GM20000 (cell line): Measurements from ENCODE around the gene COPS3.

ENCODE experiments used
- DNase-seq: peaks from one replicate; pipeline ENCODE4 v3.0.0; 2012; ENCODE audit warnings: low spot score
- CTCF ChIP-seq: IDR thresholded peaks from 2 replicates; pipeline ENCODE4 v1.5.1; 2012; ENCODE audit warnings: mild to moderate bottlenecking, control low read depth; ENCODE audit errors: extremely low read depth, missing control alignments

The COPS3 gene

GRCh38 chr17:17254036-17254435 is 27.0 kb downstream of the COPS3 start:
- DNase-seq, result no peak
- no peak for TF ChIP-seq CTCF

- DNase-seq, result no peak
- TF ChIP-seq CTCF, result no peak
These were observed 27.6 kb downstream of the COPS3 start for GRCh38 chr17:17253406-17253805.

DNA sequence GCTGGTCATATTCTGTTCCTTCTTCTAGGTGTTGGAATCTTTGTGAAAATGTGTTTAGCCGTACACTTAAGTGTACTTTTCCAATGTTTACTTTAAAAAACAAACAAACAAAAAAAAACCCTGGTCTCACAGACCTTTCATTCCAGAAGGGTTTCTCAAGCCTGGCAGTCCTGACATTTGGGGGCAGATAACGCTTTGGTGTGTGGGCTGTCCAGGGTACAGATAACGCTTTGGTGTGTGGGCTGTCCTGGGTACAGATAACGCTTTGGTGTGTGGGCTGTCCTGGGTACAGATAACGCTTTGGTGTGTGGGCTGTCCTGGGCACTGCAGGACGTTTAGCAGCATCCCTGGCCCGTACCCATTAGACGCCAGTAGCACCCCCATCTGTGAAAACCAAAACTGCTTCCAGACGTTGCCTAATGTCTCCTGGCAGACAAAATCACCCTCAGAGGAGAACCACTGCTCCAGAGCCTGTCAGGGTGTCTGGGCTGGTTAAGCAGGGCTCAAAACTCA is 28.8 kb downstream of the COPS3 start:
- no peak for DNase-seq

DNA sequence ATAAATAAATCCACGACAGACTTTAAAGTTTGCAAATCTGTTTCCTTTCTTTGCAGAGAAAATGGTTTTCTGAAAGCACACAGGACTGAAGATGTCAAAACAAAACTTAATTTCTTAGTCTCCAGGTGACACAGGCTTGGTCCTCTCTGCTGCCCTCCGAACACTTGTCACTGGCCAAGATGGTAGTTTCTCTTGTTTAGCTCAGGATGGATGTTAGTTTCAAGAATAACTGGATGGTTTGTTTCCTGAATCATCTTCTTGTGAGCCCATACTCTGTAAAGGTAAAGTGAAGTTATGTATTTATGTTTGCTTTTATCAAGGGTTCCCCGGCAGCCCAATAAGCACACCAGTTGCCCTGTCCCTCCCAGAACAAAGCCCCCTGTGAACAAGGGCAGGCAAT is 34.2 kb downstream of the COPS3 start:
- no peak for DNase-seq
- no peak for TF ChIP-seq CTCF

More for the DNA sequence above, 28.8 kb downstream of the COPS3 start:
- TF ChIP-seq CTCF, result no peak

DNA sequence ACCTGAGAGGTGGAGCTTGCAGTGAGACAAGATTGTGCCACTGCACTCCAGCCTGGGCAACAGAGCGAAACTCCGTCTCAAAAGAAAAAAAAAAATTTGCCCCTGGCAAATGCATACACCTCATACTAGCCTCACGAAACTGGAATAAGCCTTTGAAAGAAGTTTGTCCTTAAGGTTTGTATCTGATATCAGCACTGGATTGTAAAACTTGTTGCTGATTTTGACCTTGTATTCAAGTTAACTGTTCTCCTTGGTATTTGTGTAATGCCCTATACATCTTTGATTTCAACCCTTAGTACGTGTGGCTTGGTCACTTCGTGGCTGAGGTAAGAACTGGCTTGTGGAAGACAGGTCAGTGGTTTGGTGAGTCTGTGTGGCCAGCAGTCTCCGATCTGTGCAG is 37.9 kb downstream of the COPS3 start:
- DNase-seq, result no peak
- no peak for TF ChIP-seq CTCF

DNA sequence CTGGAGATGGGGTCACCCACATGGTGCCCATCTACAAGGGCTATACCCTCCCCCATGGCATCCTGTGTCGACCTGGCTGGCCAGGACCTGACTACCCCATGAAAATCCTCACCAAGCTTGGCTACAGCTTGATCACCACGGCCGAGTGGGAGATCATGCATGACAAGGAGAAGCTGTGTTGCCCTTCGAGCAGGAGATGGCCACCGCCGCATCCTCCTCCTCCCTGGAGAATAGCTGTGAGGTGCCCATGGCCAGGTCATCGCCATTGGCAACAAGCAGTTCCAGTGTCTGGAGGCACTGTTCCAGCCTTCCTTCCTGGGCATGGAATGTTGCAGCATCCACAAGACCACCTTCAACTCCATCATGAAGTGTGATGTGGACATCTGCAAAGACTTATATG is 38.8 kb downstream of the COPS3 start:
- no peak for TF ChIP-seq CTCF

GRCh38 chr17:17241656-17242055 is 39.4 kb downstream of the COPS3 start:
- no peak for DNase-seq
- no peak for TF ChIP-seq CTCF

More for the DNA sequence above, 38.8 kb downstream of the COPS3 start:
- no peak for DNase-seq
